HG02938 (cell line): Measurements from ENCODE around the gene TRAF3.
"Not testable (repeated sequence)": the region's sequence is repeated elsewhere in the genome, so short reads cannot be mapped to it uniquely, and the experiment has no call there.

Experiments
- ATAC-seq: cut with Tn5 transposase; IDR thresholded peaks from one replicate; pipeline ENCODE4 v1.9.1; 2021; ENCODE audit warnings: mild to moderate bottlenecking, moderate library complexity; ENCODE audit not compliant: unreplicated experiment

The TRAF3 gene

GRCh38 chr14:102804858-102805257, 27.6 kb downstream of the TRAF3 start:
- ATAC-seq: no peak

GRCh38 chr14:102805371-102805891, 28.2 kb downstream of the TRAF3 start:
- no peak for ATAC-seq

GRCh38 chr14:102805941-102806340, 28.7 kb downstream of the TRAF3 start:
- ATAC-seq: no peak

GRCh38 chr14:102806447-102806846, 29.2 kb downstream of the TRAF3 start:
- ATAC-seq: no peak

- ATAC-seq: no peak
Observed at GRCh38 chr14:102807013-102807406, 29.8 kb downstream of the TRAF3 start.

GRCh38 chr14:102809870-102810269, 32.6 kb downstream of the TRAF3 start:
- no peak for ATAC-seq

GRCh38 chr14:102810523-102810922, 33.3 kb downstream of the TRAF3 start:
- no peak for ATAC-seq

GRCh38 chr14:102811254-102811963, 34.2 kb downstream of the TRAF3 start:
- ATAC-seq: no peak

- no peak for ATAC-seq
Observed at GRCh38 chr14:102811971-102812370, 34.7 kb downstream of the TRAF3 start.

GRCh38 chr14:102813691-102814090, 36.4 kb downstream of the TRAF3 start:
- ATAC-seq: no peak

GRCh38 chr14:102817318-102817717, 40.1 kb downstream of the TRAF3 start:
- no peak for ATAC-seq

GRCh38 chr14:102817942-102818940, 41.0 kb downstream of the TRAF3 start:
- no peak for ATAC-seq

- peak; percentile 69 for ATAC-seq
Observed at GRCh38 chr14:102819176-102819628, 42.0 kb downstream of the TRAF3 start.

GRCh38 chr14:102819747-102820330, 42.6 kb downstream of the TRAF3 start:
- peak; percentile 24 for ATAC-seq

GRCh38 chr14:102821252-102821651, 44.0 kb downstream of the TRAF3 start:
- no peak for ATAC-seq

GRCh38 chr14:102822311-102822863, 45.1 kb downstream of the TRAF3 start:
- no peak for ATAC-seq

- not testable (repeated sequence) for ATAC-seq
Observed at GRCh38 chr14:102822887-102823286, 45.6 kb downstream of the TRAF3 start.

- no peak for ATAC-seq
Observed at GRCh38 chr14:102823546-102823945, 46.3 kb downstream of the TRAF3 start.

GRCh38 chr14:102824832-102825231, 47.6 kb downstream of the TRAF3 start:
- ATAC-seq: no peak

- no peak for ATAC-seq
Observed at GRCh38 chr14:102825307-102826095, 48.3 kb downstream of the TRAF3 start.
